Thoracic aorta (tissue), 2 donors: ENCODE results near the gene KRTAP5-7. TPM values are rescaled to one million over a fixed set of nuclear protein-coding genes. Genes with fewer than 3 reads are reported as not detected.

ENCODE experiments used
- ATAC-seq: fragments of 150-250 bp; one replicate; pipeline ENCODE4 v1.8.0; 2017; ENCODE audit warnings: low read depth; ENCODE audit not compliant: insufficient number of reproducible peaks, low FRiP score
- DNase-seq: peaks from one replicate; pipeline ENCODE4 v3.0.0-alpha.2; 2020; ENCODE audit warnings: low spot score
- H3K27ac ChIP-seq, 2 donors: fragments of 200-600 bp; sonication (generic); 1 replicate in 1 of 2; 2 replicates in 1 of 2; pipeline ENCODE4 v1.5.1; 2016; ENCODE audit warnings: mild to moderate bottlenecking in 2 of 2, moderate library complexity in 2 of 2
- H3K27me3 ChIP-seq: fragments of 200-600 bp; sonication (generic); replicated peaks from 2 replicates; pipeline ENCODE4 v1.6.0; 2016; ENCODE audit warnings: mild to moderate bottlenecking; ENCODE audit not compliant: insufficient read depth
- H3K36me3 ChIP-seq: fragments of 200-600 bp; sonication (generic); one replicate; pipeline ENCODE4 v1.5.1; 2016
- H3K4me1 ChIP-seq, 2 donors: fragments of 200-600 bp; sonication (generic); 1 replicate in 1 of 2; 2 replicates in 1 of 2; pipeline versions ENCODE4 v1.5.1 to v1.6.0; 2016; ENCODE audit warnings: low read depth in 2 of 2, mild to moderate bottlenecking in 1 of 2; ENCODE audit not compliant: control insufficient read depth in 1 of 2
- H3K4me3 ChIP-seq: fragments of 200-600 bp; sonication (generic); 2 replicates; pipeline ENCODE4 v1.5.1; 2016; ENCODE audit warnings: mild to moderate bottlenecking
- H3K9me3 ChIP-seq: fragments of 200-600 bp; sonication (generic); 2 replicates; pipeline ENCODE4 v1.5.1; 2016
- total RNA-seq, 2 donors: library from RNA; depleted of rRNA; stranded (reverse); fragments of >200 nt; gene quantifications; one replicate each; pipeline versions ENCODE4 v1.1.0 to v1.2.3, GENCODE V29; 2016
- TF ChIP-seq, protein P1 (sequence below): fragments of 200-600 bp; sonication (generic); IDR thresholded peaks from one replicate; pipeline ENCODE4 v1.5.1; 2019; ENCODE audit warnings: antibody characterized with exemption

KRTAP5-7 gene
- total RNA-seq, 2 donors from 2014 or later = not detected

DNA sequence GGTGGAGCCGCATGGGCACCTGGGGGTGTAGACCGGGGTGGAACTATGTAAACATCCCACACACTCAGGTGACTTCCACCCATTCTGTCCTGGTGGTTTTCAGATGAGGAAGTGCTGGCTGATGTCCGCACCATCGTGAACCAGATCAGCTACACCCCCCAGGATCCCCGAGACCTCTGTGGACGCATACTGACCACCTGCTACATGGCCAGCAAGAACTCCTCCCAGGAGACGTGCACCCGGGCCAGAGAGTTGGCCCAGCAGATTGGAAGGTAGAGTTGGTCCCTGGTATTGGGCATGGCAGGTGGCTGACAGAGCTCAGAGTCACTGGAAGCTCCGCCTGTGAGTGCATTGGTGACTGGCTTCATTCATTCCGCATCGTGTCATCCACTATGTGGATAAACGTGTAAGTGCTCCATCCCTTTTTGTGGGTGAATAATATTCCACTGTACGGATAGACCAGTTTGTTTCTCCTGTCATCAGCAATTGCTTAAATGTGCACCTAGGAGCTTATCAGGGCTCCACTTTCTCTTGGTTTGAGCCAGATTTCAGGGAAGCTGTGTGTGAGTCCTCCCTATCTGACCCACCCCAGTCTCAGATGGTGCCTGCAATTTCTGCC is 44.2 kb upstream of the KRTAP5-7 start:
- Histone ChIP-seq H3K9me3 (no peaks in the 10 kb centered on the region), H3K4me1 (no peaks in the 10 kb centered on the region), H3K36me3 (peaks cover 59% of the 10 kb centered on the region), H3K27me3 (no peaks in the 10 kb centered on the region), H3K27ac (no peak overlapping the region), H3K4me3 (no peak overlapping the region)
- TF ChIP-seq, protein P1, sequence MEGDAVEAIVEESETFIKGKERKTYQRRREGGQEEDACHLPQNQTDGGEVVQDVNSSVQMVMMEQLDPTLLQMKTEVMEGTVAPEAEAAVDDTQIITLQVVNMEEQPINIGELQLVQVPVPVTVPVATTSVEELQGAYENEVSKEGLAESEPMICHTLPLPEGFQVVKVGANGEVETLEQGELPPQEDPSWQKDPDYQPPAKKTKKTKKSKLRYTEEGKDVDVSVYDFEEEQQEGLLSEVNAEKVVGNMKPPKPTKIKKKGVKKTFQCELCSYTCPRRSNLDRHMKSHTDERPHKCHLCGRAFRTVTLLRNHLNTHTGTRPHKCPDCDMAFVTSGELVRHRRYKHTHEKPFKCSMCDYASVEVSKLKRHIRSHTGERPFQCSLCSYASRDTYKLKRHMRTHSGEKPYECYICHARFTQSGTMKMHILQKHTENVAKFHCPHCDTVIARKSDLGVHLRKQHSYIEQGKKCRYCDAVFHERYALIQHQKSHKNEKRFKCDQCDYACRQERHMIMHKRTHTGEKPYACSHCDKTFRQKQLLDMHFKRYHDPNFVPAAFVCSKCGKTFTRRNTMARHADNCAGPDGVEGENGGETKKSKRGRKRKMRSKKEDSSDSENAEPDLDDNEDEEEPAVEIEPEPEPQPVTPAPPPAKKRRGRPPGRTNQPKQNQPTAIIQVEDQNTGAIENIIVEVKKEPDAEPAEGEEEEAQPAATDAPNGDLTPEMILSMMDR = no peak
- ATAC-seq (no peak), DNase-seq (no peak)

DNA sequence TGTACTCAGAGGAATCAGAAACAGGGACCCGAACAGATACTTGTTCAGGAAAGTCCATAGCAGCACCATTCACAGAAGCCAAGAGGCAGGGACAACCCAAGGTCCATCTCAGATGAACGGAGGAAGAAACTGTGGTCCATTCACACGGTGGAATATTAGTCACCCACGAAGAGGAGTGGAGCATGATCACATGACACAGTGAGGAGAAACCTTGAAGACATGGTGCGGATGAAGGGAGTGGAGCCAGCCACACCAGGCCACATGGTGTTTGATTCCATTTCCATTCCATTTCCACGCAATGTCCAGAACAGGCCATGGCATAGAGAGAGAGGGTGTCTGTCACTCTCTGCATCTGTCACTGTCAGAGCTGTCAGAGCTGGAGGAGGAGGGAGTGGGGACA is 43.4 kb upstream of the KRTAP5-7 start:
- H3K4me3 ChIP-seq = no peak overlapping the region
- TF ChIP-seq, protein P1 = no peak
- H3K27me3 ChIP-seq = no peaks in the 10 kb centered on the region
- H3K9me3 ChIP-seq = no peaks in the 10 kb centered on the region
- no peak for ATAC-seq
- H3K4me1 ChIP-seq = no peaks in the 10 kb centered on the region
- no peak overlapping the region for H3K27ac ChIP-seq
- H3K36me3 ChIP-seq = peaks cover 53% of the 10 kb centered on the region
- no peak for DNase-seq

DNA sequence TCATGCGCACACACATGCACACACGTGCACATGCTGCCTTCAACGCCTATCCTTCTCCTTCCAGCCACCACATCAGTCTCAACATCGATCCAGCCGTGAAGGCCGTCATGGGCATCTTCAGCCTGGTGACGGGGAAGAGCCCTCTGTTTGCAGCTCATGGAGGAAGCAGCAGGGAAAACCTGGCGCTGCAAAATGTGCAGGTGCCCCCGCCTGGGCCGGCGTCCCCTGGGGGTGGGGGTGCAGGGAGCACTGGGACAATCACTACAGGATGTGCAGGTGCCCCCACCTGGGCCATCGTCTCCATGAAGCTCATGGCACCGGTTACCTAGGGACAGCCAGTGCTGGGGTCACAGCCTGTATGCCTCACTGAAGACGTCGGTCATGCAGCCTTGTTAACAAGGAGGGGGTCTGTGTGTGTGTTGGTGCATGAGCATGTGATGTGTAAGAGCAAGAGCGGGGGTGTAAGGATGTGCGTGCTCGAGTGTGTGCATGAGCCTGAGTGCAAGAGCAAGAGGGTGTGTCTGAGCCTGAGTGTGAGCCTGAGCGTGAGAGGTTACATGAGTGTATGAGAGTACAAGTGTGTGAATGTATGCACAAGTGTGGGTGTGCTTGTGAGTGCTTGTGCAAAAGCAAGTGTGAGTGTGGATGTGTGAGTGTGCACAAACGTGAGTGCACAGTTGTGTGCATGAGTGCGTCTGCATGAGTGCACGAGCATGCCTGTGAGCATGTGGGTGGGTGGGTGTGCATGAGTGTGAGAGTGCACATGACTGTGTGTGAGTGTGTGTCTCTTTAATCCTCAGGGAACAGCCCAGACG is 42.6 kb upstream of the KRTAP5-7 start:
- H3K27ac ChIP-seq = no peak overlapping the region
- no peaks in the 10 kb centered on the region for H3K4me1 ChIP-seq
- TF ChIP-seq, protein P1 = no peak
- H3K36me3 ChIP-seq = peaks cover 53% of the 10 kb centered on the region
- ATAC-seq (no peak), DNase-seq (no peak)
- no peak overlapping the region for H3K4me3 ChIP-seq
- no peaks in the 10 kb centered on the region for H3K27me3 ChIP-seq
- H3K9me3 ChIP-seq = no peaks in the 10 kb centered on the region

DNA sequence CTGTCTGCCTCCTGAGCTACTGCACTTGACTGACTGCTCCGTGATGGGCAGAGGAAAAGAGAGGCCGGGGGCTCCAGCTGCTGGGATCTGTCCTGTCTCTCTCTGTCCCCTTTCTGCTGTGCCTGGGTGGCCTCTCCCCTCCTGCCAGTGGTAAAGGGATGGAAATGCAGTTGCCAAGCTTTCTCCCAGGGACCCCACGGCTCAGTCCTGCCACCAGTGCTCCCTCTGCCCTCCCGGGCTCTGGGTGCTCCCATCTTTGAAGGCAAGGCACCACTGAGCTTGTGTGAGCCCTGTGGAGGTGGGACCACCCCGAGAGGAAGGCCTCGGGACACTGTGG is 42.0 kb upstream of the KRTAP5-7 start:
- Histone ChIP-seq H3K27me3 (no peaks in the 10 kb centered on the region), H3K9me3 (no peaks in the 10 kb centered on the region), H3K4me3 (no peak overlapping the region), H3K4me1 (no peaks in the 10 kb centered on the region), H3K36me3 (peaks cover 55% of the 10 kb centered on the region), H3K27ac (no peak overlapping the region)
- TF ChIP-seq, protein P1 = no peak
- DNase-seq (no peak), ATAC-seq (no peak)

DNA sequence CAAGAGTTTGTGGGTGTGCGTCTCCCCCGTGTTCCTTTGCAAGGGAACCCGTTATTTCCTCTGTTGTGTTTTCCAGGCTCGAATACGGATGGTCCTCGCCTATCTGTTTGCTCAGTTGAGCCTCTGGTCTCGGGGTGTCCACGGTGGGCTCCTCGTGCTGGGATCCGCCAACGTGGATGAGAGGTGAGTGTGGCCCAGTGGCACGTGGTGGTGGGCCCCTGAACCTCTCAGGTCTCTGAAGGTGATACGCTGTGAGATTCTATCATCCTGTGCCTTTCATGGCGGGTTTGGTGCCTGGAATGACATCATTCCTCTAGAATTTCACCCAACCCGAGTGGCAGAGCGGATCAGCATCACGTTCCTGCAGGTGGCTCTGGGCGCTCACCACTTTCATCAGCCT is 41.6 kb upstream of the KRTAP5-7 start:
- TF ChIP-seq, protein P1 = no peak
- Histone ChIP-seq H3K4me1 (no peaks in the 10 kb centered on the region), H3K36me3 (peaks cover 55% of the 10 kb centered on the region), H3K4me3 (no peak overlapping the region), H3K9me3 (no peaks in the 10 kb centered on the region), H3K27me3 (no peaks in the 10 kb centered on the region), H3K27ac (no peak overlapping the region)
- no peak for DNase-seq
- ATAC-seq = no peak
